Gastrocnemius medialis (tissue), 4 donors: ENCODE results near the gene PPP1R18. TPM values are rescaled to one million over a fixed set of nuclear protein-coding genes. Genes with fewer than 3 reads are reported as not detected.
A peak's percentile ranks its signal among the peaks of the same experiment; 100 is the strongest.
"Not testable (repeated sequence)": the region's sequence is repeated elsewhere in the genome, so short reads cannot be mapped to it uniquely, and the experiment has no call there.

Experiments
- ATAC-seq, 2 donors: fragments of 150-250 bp; one replicate each; pipeline ENCODE4 v1.9.1; 2016
- DNase-seq, 2 donors: peaks; one replicate each; pipeline ENCODE4 v3.0.0-alpha.2; 2019
- H3K27ac ChIP-seq, 4 donors: fragments of 200-600 bp; sonication (generic); 1 replicate in 1 of 4; 2 replicates in 3 of 4; pipeline ENCODE4 v1.5.1; 2016 to 2018; ENCODE audit warnings: mild to moderate bottlenecking in 2 of 4, moderate library complexity in 1 of 4
- H3K27me3 ChIP-seq, 3 donors: fragments of 200-600 bp; sonication (generic) in 2 of 3; 1 replicate in 1 of 3; 2 replicates in 2 of 3; pipeline versions ENCODE4 v1.5.1 to v1.6.0; 2016 to 2019; ENCODE audit warnings: mild to moderate bottlenecking in 1 of 3, moderate library complexity in 1 of 3
- H3K36me3 ChIP-seq, 2 donors: fragments of 200-600 bp; sonication (generic) in 1 of 2; one replicate each; pipeline ENCODE4 v1.5.1; 2017 to 2018
- H3K4me1 ChIP-seq, 2 donors: fragments of 200-600 bp; sonication (generic) in 1 of 2; one replicate each; pipeline ENCODE4 v1.5.1; 2016 to 2017; ENCODE audit warnings: mild to moderate bottlenecking in 2 of 2
- H3K4me3 ChIP-seq, 4 donors: fragments of 200-600 bp; sonication (generic) in 3 of 4; 1 replicate in 1 of 4; 2 replicates in 3 of 4; pipeline ENCODE4 v1.5.1; 2016 to 2019; ENCODE audit warnings: mild to moderate bottlenecking in 2 of 4
- H3K9me3 ChIP-seq, 3 donors: fragments of 200-600 bp; sonication (generic) in 2 of 3; 1 replicate in 1 of 3; 2 replicates in 2 of 3; pipeline ENCODE4 v1.5.1; 2016 to 2019
- CTCF ChIP-seq, 5 experiments: fragments of 450-650 bp in 3 of 5; fragments of 200-600 bp in 2 of 5; sonication (generic) in 2 of 5; IDR thresholded peaks in 4 of 5; conservative IDR thresholded peaks in 1 of 5; 1 replicate in 4 of 5; 2 replicates in 1 of 5; pipeline ENCODE4 v1.5.1; 2016 to 2019; ENCODE audit warnings: antibody characterized with exemption in 5 of 5, mild to moderate bottlenecking in 3 of 5, moderate library complexity in 3 of 5
- POLR2A ChIP-seq, 2 donors: fragments of 450-650 bp; IDR thresholded peaks; one replicate each; pipeline ENCODE4 v1.6.1; 2017; ENCODE audit warnings: antibody characterized with exemption in 2 of 2, mild to moderate bottlenecking in 2 of 2, moderate library complexity in 2 of 2
- in situ Hi-C, 4 donors: fragments of 200-750 bp; cut with MboI; loops; one replicate each; pipeline versions ENCODE4 v1.15.0 to v1.8.0; 2017; ENCODE audit warnings: low sequenced_read_pairs in 4 of 4
- intact Hi-C: fragments of 100-400 bp; cut with DNase I; formaldehyde crosslinking; loops from one replicate; pipeline ENCODE4 v1.15.1; 2023; ENCODE audit warnings: low total_unique reads
- total RNA-seq, 4 donors: library from RNA; depleted of rRNA; stranded (reverse); fragments of >200 nt; gene quantifications; one replicate each; pipeline versions ENCODE4 v1.1.0 to v1.2.3, GENCODE V29; 2016

PPP1R18 gene
- total RNA-seq, 4 donors from 2014 or later: 4.4 to 16.9 (median 12.4) TPM

DNA sequence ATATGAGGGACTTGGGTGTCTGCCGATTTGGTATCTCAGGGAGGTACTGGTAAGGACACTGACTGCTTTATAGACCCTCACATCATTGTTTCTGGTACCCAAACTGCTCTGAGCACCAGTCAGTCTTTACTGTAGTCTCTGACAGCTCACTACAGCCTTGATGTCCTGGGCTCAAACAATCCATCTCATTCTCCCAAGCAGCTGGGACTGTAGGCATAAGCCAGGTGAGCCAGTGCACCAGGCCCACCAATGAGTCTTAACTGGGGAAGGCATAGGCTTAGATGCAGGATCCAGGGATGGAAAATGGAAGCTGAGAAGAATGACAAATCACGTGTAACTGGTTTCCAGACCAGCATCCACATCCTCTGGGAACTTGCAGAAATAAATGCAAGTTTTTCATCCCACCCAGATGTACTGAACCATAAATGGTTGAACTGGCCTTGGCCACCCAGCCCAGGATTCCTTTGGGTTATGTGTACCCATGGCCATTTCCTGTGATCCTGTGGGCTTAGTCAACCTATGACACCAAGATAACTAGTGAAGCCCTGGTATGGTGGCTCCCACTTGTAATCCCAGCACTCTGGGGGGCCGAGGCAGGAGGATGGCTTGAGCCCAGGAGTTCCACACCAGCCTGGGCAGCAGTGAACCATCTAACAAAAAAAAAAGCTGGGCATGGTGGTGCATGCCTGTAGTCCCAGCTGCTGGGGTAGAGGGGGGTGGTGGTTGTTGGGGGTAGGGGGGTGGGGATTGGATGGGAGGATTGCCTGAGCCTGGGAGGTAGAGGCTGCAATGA, 39.5 kb upstream of the PPP1R18 start:
- no peak for ATAC-seq

GRCh38 chr6:30724906-30725667, 38.6 kb upstream of the PPP1R18 start:
- no peak for TF ChIP-seq CTCF (IDR thresholded peaks at IDR 0.05 in 4 of 5, conservative IDR thresholded peaks at IDR 0.05 in 1 of 5)
- no peak for TF ChIP-seq POLR2A (IDR thresholded peaks at IDR 0.05)
- Histone ChIP-seq H3K36me3 (peaks cover 0 to 72% of the 10 kb centered on the region in 2 donors), H3K9me3 (no peaks in the 10 kb centered on the region), H3K4me1 (peaks cover 11 to 18% of the 10 kb centered on the region in 2 donors), H3K27ac (peak overlapping the region in 3 of 4 donors; percentile 2 to 19 (median 14)), H3K4me3 (no peak overlapping the region), H3K27me3 (no peaks in the 10 kb centered on the region)
- intact Hi-C loops (no loop called here), in situ Hi-C loops (loop anchor here (5.0 to 25.0 kb wide), 3 partner anchors 43 to 162 kb away; partner anchors contain the start of gene DDR1 (in 1 of the 4))
- ATAC-seq: no peak
- DNase-seq: no peak

More for the DNA sequence above, 39.5 kb upstream of the PPP1R18 start:
- in situ Hi-C loops (loop anchor here in 1 of 4 donors (25.0 kb wide), 1 partner anchor 161 kb away; the partner anchor contains the start of gene DDR1), intact Hi-C loops (no loop called here)
- TF ChIP-seq POLR2A (IDR thresholded peaks at IDR 0.05) (no peak), CTCF (IDR thresholded peaks at IDR 0.05 in 4 of 5, conservative IDR thresholded peaks at IDR 0.05 in 1 of 5) (no peak)
- peaks cover 0 to 80% of the 10 kb centered on the region in 2 donors for H3K36me3 ChIP-seq
- peaks cover 11 to 18% of the 10 kb centered on the region in 2 donors for H3K4me1 ChIP-seq
- H3K9me3 ChIP-seq: no peaks in the 10 kb centered on the region
- no peak overlapping the region for H3K4me3 ChIP-seq
- DNase-seq: no peak
- peak overlapping the region in 1 of 4 donors; percentile 10 for H3K27ac ChIP-seq
- no peaks in the 10 kb centered on the region for H3K27me3 ChIP-seq

- DNase-seq, H3K27me3 ChIP-seq, H3K9me3 ChIP-seq, intact Hi-C loops, ATAC-seq, H3K4me3 ChIP-seq: not testable (repeated sequence)
- in situ Hi-C loops: loop anchor here (5.0 kb wide), 2 partner anchors 42 to 47 kb away; no protein-coding TSS in a partner anchor
- H3K36me3 ChIP-seq: peaks cover 0 to 62% of the 10 kb centered on the region in 2 donors
- peak overlapping the region in 2 of 4 donors; percentile 3 to 28 for H3K27ac ChIP-seq
- peaks cover 19 to 24% of the 10 kb centered on the region in 2 donors for H3K4me1 ChIP-seq
Measured at GRCh38 chr6:30723843-30724741, 37.6 kb upstream of the PPP1R18 start.

- Histone ChIP-seq H3K36me3 (peaks cover 0 to 54% of the 10 kb centered on the region in 2 donors), H3K4me1 (peaks cover 20 to 26% of the 10 kb centered on the region in 2 donors), H3K27ac (peak overlapping the region in 3 of 4 donors; percentile 94 to 99 (median 96))
- H3K27me3 ChIP-seq, ATAC-seq, DNase-seq, intact Hi-C loops, H3K9me3 ChIP-seq, H3K4me3 ChIP-seq: not testable (repeated sequence)
- in situ Hi-C loops: loop anchor here (5.0 kb wide), 2 partner anchors 41 to 46 kb away; no protein-coding TSS in a partner anchor
Measured at GRCh38 chr6:30723159-30723842, 36.9 kb upstream of the PPP1R18 start.
